Measurements from ENCODE around the gene CEP170. TPM values are rescaled to one million over a fixed set of nuclear protein-coding genes. Genes with fewer than 3 reads are reported as not detected.

The CEP170 gene
- total RNA-seq, 1 experiment from 2014 or later: 97.7 TPM

DNA sequence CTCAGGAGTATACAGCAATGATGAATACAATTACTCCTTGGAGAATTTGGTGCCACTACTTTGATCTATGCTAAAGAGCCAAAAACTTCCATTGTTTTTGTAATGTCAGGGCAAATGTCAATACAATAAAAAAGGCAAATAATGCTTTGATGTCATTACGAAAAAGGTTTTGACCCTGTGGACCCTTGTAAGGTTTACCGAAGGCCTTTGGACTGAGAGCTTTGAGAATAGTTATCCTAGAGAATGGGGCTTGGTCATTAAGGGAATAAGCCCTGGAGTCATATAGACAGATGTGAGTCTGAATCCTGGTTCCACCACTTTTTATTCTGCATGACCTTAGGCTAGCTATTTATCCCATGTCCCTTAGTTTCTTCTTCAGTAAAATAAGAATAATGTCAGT lies 27.5 kb downstream of the CEP170 start:
- Histone ChIP-seq H3K9ac (ENCODE audit: extremely low read depth, insufficient read length, low read length) (no peak overlapping the region), H3K79me1 (ENCODE audit: insufficient read depth, low read depth, low read length, poor library complexity, severe bottlenecking) (peaks cover 5% of the 10 kb centered on the region), H3K27me3 (ENCODE audit: insufficient read depth, low read length) (no peaks in the 10 kb centered on the region), H2BK120ac (ENCODE audit: low read depth, low read length, poor library complexity, severe bottlenecking) (no peak overlapping the region), H2BK20ac (ENCODE audit: low read depth, low read length, poor library complexity, severe bottlenecking) (no peak overlapping the region), H4K5ac (ENCODE audit: insufficient read length, low read depth, low read length) (no peak overlapping the region), H3K56ac (ENCODE audit: insufficient read length, low read depth, low read length) (no peak overlapping the region), H3K79me2 (ENCODE audit: insufficient read depth, low read length) (peaks cover 12% of the 10 kb centered on the region; the same call in 1 of the 2 replicates), H3K27ac (ENCODE audit: insufficient read length, low read depth, low read length) (no peak overlapping the region), H4K8ac (replicated peaks; ENCODE audit: insufficient read length, low read depth, low read length) (no peak overlapping the region), H3K14ac (ENCODE audit: insufficient read depth, low read length) (no peak overlapping the region), H2AK5ac (ENCODE audit: insufficient read length, low read length) (no peak overlapping the region), H3K23me2 (ENCODE audit: insufficient read length, low read depth, low read length, poor library complexity, severe bottlenecking) (no peaks in the 10 kb centered on the region), H3K4me2 (ENCODE audit: insufficient read depth, insufficient read length, low read length) (no peak overlapping the region), H4K20me1 (ENCODE audit: control insufficient read depth, insufficient read depth, insufficient read length) (no peaks in the 10 kb centered on the region), H3K23ac (ENCODE audit: insufficient read length, low read depth, low read length) (no peak overlapping the region), H2BK12ac (ENCODE audit: insufficient read length, low read depth, low read length) (no peak overlapping the region), H3T11ph (ENCODE audit: low read length) (no peak overlapping the region), H3K9me3 (ENCODE audit: control insufficient read depth, low read depth, low read length) (peaks cover 7% of the 10 kb centered on the region), H4K91ac (ENCODE audit: insufficient read length, low read depth, low read length) (no peak overlapping the region), H2BK15ac (ENCODE audit: low read depth, low read length) (no peak overlapping the region), H3K18ac (ENCODE audit: insufficient read length, low read depth, low read length) (no peak overlapping the region), H3K4ac (ENCODE audit: low read depth, low read length) (no peak overlapping the region), H3K4me1 (ENCODE audit: insufficient read depth, low read length) (no peaks in the 10 kb centered on the region), H2BK5ac (ENCODE audit: insufficient read length, low read length) (no peak overlapping the region), H2AFZ (ENCODE audit: low read length) (no peak overlapping the region)
- H3K27ac Mint-ChIP-seq: no peak overlapping the region
- peaks cover 37 to 51% (median 50%) of the 10 kb centered on the region in 3 experiments for H3K36me3 Mint-ChIP-seq (ENCODE audit: insufficient read depth in 1 of 3, low read depth in 3 of 3)
- no peaks in the 10 kb centered on the region for H3K27me3 Mint-ChIP-seq (ENCODE audit: low read depth)
- no CpG with 5 or more reads among the region's 2 CpGs for WGBS (ENCODE audit: extremely low coverage, insufficient read length, low lambda C conversion rate)
- no peak for DNase-seq
- H3K4me1 Mint-ChIP-seq: peaks cover 3 to 5% of the 10 kb centered on the region in 2 experiments; a peak in 1 of 4 replicates
- H3K4me3 Mint-ChIP-seq: no peak overlapping the region
- peaks cover 28 to 29% of the 10 kb centered on the region in 2 experiments for H3K9me3 Mint-ChIP-seq
- TF ChIP-seq, protein P1, sequence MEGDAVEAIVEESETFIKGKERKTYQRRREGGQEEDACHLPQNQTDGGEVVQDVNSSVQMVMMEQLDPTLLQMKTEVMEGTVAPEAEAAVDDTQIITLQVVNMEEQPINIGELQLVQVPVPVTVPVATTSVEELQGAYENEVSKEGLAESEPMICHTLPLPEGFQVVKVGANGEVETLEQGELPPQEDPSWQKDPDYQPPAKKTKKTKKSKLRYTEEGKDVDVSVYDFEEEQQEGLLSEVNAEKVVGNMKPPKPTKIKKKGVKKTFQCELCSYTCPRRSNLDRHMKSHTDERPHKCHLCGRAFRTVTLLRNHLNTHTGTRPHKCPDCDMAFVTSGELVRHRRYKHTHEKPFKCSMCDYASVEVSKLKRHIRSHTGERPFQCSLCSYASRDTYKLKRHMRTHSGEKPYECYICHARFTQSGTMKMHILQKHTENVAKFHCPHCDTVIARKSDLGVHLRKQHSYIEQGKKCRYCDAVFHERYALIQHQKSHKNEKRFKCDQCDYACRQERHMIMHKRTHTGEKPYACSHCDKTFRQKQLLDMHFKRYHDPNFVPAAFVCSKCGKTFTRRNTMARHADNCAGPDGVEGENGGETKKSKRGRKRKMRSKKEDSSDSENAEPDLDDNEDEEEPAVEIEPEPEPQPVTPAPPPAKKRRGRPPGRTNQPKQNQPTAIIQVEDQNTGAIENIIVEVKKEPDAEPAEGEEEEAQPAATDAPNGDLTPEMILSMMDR (conservative IDR thresholded peaks at IDR 0.05): no peak
